AG08396 (cell line): Measurements from ENCODE around the gene PFKFB1.

Source experiments
- DNase-seq: peaks from one replicate; pipeline ENCODE4 v3.0.0; 2012; ENCODE audit warnings: low spot score, mixed read lengths

PFKFB1 gene

GRCh38 chrX:54994099-54994498, at the start of gene PFKFB1:
TSS of gene PFKFB1 (minus strand) at chrX:54994188. CDS start at chrX:54994007, 181 bp downstream.
- no peak for DNase-seq

- no peak for DNase-seq
Observed at GRCh38 chrX:55041514-55041913, 47.5 kb upstream of the PFKFB1 start.

GRCh38 chrX:55039471-55039870, 45.5 kb upstream of the PFKFB1 start:
- DNase-seq, result no peak

DNA sequence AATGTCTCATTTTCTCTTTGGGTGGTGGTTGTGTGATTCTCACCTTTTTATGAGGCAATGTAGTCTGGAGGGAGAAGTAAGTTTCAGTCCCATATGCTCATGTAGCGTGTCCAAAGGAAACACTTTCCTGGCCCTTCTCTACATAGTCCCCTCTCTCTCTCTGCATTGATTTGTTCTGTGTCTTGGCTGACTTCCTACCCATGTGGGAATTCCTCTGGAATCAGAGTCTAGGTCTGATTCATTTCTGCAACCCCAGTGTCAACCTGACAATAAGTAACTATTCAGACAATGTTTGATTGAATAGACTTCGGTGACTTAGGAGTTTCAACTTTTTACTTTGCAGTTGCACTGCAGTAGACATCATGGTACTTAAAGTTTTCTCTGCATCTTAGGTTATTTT, 39.4 kb upstream of the PFKFB1 start:
- no peak for DNase-seq

DNA sequence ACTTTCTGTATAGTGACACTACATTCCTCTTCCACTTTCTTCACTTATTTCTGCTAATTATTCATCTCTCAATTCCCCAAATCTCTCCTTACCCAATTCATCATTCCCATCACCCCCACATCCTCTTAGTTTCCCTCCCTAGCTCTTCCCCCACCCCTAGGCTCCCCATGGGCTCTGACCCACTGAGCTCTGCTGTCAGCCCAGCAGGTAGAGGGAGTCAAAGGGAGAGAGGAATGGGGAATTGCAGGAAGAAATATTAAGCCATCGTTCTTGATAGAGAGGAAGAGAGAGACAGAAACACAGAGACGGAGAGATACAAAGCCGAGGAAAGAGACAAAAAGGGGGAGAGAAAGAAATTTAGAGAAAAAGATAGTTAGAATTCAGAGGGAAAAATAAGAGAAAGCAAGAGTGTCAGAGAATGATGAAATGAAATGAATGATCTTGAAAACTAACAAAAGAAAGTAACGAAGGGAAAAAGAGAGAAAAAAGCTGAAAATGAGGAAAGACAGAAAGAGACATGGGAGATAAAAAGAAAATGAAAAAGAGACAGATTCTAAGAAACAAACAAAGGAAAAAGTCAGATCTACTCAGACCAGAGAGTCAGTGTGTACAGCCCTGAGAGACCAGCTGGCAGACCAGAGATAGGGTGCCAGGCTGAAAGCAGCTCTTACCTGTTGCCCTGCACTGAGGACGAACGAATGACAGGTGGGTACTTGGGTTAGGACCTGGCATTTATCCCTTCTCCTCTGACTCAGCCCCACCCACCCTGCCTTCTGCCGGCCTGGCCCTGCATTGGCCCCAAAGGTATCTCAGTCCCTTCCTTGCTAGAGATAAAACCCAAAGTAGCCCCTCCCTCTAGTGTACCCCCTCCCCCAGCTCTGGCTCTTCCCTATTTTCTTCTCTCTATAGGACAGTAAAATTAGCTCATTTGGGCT, 36.5 kb upstream of the PFKFB1 start, which contains the start of gene ALAS2:
Gene ALAS2, minus strand, starts transcription at position 707 of the 935 bp plus-strand sequence. CDS start 4,977 bp downstream, outside the sequence.
- DNase-seq, result no peak

GRCh38 chrX:55029291-55029690, 35.3 kb upstream of the PFKFB1 start:
- DNase-seq, result no peak

DNA sequence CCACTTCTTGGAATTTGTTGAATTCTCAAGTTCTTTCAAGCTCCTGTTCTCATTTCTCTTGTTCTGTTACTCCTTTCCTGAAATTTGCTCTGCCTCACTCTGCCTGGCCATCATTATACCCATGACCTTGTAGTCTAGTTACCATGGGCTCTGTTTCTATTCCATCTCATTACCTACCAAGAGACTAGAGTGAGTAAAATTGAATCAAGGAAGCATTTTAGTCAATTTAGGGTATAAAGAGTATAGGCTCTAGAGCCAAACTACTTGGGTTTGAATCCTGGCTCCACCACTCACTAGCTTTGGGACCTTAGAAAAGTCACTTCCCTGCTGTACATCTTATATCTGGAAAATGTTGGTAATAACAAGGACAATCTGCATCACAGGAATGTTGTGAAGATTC, 34.6 kb upstream of the PFKFB1 start:
- no peak for DNase-seq

GRCh38 chrX:55028040-55028439, 34.1 kb upstream of the PFKFB1 start:
- no peak for DNase-seq

DNA sequence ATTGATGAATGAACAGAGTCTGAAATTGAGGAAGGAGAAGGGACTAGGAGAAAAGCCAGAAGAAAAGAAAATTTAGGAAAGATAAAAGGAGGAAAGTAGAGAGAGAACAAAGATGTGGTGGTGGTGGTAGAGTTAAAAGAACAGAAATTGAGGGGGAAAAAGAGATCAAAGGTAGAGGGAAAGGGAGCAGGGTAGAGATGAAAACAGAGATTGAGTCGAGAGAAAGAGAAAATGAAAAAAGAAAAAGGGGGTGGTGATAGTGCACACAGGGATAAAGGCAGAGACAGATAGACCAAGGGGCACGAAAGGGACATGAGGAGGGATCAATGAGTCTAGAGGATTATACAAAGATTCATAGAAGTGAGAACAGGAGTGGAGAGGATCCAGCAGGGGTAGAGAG, 32.9 kb upstream of the PFKFB1 start:
- DNase-seq, result no peak

- no peak for DNase-seq
Observed at GRCh38 chrX:55026143-55026542, 32.2 kb upstream of the PFKFB1 start.

GRCh38 chrX:55014897-55015299, 20.9 kb upstream of the PFKFB1 start:
- DNase-seq, result no peak

GRCh38 chrX:55011294-55011693, 17.3 kb upstream of the PFKFB1 start:
- DNase-seq, result no peak

GRCh38 chrX:55008571-55009358, 14.8 kb upstream of the PFKFB1 start:
- DNase-seq, result no peak

GRCh38 chrX:55007656-55008055, 13.7 kb upstream of the PFKFB1 start:
- peak; percentile 42 for DNase-seq

- no peak for DNase-seq
Observed at GRCh38 chrX:55006827-55007621, 13.0 kb upstream of the PFKFB1 start.

GRCh38 chrX:55005256-55005655, 11.3 kb upstream of the PFKFB1 start:
- DNase-seq, result no peak

GRCh38 chrX:55004231-55004630, 10.2 kb upstream of the PFKFB1 start:
- DNase-seq, result no peak

DNA sequence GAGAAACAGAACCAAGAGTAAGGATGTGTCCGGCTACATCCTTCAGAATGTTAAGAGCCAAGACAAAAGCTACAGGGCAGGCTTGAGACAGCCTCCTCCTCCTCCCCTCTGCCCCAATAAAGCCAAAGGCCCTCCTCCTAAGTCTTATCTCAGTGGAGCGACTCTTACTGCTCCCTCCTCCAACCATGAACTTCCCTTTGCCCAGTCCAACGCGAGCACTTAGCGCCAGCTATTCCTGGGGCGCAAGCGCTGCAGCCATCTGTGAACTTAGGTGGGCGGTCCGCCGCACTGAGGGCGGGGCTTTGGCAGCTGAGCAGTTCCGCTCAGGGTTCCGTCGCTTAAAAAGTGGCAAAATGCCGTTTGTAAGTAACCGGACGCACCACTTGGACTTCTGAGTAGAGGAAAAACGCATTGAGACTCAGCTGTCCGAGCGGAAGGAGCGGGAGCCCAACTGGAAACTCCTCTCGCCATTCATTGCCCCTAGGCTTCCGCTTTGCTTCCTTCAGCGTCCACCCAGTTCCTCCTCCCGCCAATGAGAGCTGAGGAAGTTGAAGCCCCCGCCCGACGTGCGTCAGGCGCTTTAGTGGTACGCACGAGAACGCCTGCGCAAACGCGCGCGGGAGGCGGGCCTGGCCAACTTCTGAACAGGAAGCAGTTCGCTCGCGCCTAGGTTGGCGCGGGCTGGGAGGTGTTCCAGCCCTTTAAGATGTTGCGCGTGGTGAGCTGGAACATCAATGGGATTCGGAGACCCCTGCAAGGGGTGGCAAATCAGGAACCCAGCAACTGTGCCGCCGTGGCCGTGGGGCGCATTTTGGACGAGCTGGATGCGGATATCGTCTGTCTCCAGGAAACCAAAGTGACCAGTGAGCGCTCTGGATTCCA, 6.0 kb upstream of the PFKFB1 start, which contains the start of gene APEX2:
Gene APEX2, plus strand, starts transcription at position 647 of the 882 bp plus-strand sequence. Its CDS starts 60 bp downstream, at position 707.
- peak; percentile 77 for DNase-seq

- no peak for DNase-seq
Observed at GRCh38 chrX:54995621-54996020, 1.6 kb upstream of the PFKFB1 start.

DNA sequence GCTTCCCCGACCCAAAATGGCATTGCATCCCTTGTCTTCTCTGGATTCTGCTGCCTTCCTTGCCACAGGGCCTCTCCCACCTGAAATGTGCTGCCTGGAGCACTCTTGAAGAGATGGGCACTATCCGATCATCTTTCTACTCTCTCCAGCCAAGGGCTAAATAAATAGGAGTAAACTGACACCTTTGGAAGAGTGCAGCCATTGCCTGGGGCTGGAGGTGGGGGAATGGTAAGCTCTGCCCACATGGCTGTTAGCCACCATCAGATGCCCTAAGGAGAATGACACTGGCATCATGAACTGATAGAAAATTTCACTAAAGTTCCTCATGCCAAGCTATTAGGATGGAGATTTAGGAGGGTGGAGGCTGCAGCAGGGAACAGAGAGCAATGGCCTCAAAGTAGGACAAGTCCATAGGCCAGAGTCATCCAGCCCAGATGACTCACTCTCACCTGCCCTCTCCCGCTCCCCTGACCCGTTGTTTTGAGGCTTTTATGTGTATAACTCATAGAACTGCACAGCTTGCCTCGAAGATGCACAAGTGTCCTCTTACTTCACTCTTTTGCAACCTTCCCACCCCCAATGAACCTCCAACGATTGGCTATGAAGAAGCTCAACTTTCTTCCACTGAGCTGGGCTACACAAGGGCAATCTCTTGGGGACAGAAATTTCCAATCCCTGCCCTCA, 822 bp upstream of the PFKFB1 start:
- DNase-seq, result no peak
